Measurements from ENCODE around the gene MMP20. TPM values are rescaled to one million over a fixed set of nuclear protein-coding genes. Genes with fewer than 3 reads are reported as not detected.
A peak's percentile ranks its signal among the peaks of the same experiment; 100 is the strongest.

Gene MMP20
- total and polyA plus RNA-seq, 11 donors = not detected

DNA sequence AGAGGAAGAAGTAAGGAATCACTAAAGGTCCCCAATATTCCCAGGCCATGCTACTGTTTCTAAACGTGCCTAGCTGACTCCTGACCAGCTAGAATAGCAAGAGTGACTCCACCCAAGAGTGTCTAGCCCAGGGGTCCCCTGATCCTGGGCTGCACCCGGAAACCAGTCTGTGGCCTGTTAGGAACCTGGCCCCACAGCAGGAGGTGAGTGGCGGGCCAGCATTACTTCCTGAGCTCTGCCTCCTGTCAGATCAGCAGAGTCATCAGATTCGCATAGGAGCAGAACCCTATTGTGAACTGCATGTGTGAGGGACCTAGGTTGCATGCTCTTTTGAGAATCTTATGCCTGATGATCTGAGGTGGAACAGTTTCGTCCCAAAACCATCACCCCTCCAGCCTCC is 2.0 kb downstream of the MMP20 start:
- H3K4me1 ChIP-seq = no peaks in the 10 kb centered on the region
- H3K27ac ChIP-seq = no peak overlapping the region
- H3K4me3 ChIP-seq = no peak overlapping the region
- TF ChIP-seq, protein P1, sequence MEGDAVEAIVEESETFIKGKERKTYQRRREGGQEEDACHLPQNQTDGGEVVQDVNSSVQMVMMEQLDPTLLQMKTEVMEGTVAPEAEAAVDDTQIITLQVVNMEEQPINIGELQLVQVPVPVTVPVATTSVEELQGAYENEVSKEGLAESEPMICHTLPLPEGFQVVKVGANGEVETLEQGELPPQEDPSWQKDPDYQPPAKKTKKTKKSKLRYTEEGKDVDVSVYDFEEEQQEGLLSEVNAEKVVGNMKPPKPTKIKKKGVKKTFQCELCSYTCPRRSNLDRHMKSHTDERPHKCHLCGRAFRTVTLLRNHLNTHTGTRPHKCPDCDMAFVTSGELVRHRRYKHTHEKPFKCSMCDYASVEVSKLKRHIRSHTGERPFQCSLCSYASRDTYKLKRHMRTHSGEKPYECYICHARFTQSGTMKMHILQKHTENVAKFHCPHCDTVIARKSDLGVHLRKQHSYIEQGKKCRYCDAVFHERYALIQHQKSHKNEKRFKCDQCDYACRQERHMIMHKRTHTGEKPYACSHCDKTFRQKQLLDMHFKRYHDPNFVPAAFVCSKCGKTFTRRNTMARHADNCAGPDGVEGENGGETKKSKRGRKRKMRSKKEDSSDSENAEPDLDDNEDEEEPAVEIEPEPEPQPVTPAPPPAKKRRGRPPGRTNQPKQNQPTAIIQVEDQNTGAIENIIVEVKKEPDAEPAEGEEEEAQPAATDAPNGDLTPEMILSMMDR (IDR thresholded peaks at IDR 0.05) = no peak
- TF ChIP-seq POLR2A (IDR thresholded peaks at IDR 0.05) = no peak
- no peaks in the 10 kb centered on the region for H3K9me3 ChIP-seq
- intact Hi-C loops (cut with DNase I) = no loop called here
- ATAC-seq = no peak
- 72 to 87% (median 82%) methylated on average over 4 to 5 of the region's 5 CpGs for WGBS, 4 donors
- peaks cover 0 to 12% (median 0%) of the 10 kb centered on the region in 9 donors for H3K27me3 ChIP-seq
- no peak for DNase-seq
- H3K36me3 ChIP-seq = no peaks in the 10 kb centered on the region

DNA sequence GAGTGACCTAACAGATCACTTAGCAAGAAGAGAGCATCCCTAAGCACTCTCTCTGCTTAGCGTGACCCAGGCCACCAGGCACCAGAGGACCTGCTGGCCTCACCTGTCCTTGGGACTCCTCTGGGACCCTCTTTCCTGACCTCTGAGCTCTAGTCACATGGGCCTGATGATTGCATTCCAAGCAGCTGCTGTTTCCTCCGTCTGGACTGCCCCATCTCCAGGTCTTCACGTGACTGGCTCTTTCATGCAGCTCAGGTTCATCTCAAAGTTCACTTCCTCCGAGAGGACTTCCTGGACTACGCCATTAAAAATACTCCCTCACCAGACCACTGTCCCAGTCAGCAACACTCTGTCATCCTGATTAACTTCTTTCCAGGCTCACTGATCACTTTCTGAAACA is 2.9 kb downstream of the MMP20 start:
- peaks cover 0 to 7% (median 0%) of the 10 kb centered on the region in 9 donors for H3K27me3 ChIP-seq
- no peaks in the 10 kb centered on the region for H3K9me3 ChIP-seq
- no peaks in the 10 kb centered on the region for H3K36me3 ChIP-seq
- ATAC-seq = no peak
- TF ChIP-seq, protein P1 (IDR thresholded peaks at IDR 0.05) = no peak
- TF ChIP-seq POLR2A (IDR thresholded peaks at IDR 0.05) = no peak
- H3K27ac ChIP-seq = no peak overlapping the region
- no peak overlapping the region for H3K4me3 ChIP-seq
- DNase-seq = no peak
- WGBS, 4 donors = 52 to 64% (median 54%) methylated on average over 5 of the region's 5 CpGs
- intact Hi-C loops (cut with DNase I) = no loop called here
- no peaks in the 10 kb centered on the region for H3K4me1 ChIP-seq

GRCh38 chr11:102620818-102621561 is 4.1 kb downstream of the MMP20 start:
- intact Hi-C loops (cut with DNase I) = no loop called here
- no peak for DNase-seq
- H3K36me3 ChIP-seq = no peaks in the 10 kb centered on the region
- peaks cover 0 to 5% (median 0%) of the 10 kb centered on the region in 9 donors for H3K27me3 ChIP-seq
- 63 to 73% (median 68%) methylated on average over 12 of the region's 12 CpGs for WGBS, 4 donors
- H3K9me3 ChIP-seq = no peaks in the 10 kb centered on the region
- ATAC-seq = peak in 3 of 4 donors; percentile 20 to 75 (median 61)
- no peak overlapping the region for H3K4me3 ChIP-seq
- no peaks in the 10 kb centered on the region for H3K4me1 ChIP-seq
- no peak overlapping the region for H3K27ac ChIP-seq
- TF ChIP-seq, protein P1 (IDR thresholded peaks at IDR 0.05) = no peak
- TF ChIP-seq POLR2A (IDR thresholded peaks at IDR 0.05) = no peak

- ATAC-seq (no peak), DNase-seq (no peak)
- no peak overlapping the region for H3K27ac ChIP-seq
- H3K36me3 ChIP-seq = no peaks in the 10 kb centered on the region
- no peak for TF ChIP-seq POLR2A (IDR thresholded peaks at IDR 0.05)
- TF ChIP-seq, protein P1 (IDR thresholded peaks at IDR 0.05) = no peak
- no peaks in the 10 kb centered on the region for H3K4me1 ChIP-seq
- intact Hi-C loops (cut with DNase I) = no loop called here
- H3K27me3 ChIP-seq = peaks cover 0 to 5% (median 0%) of the 10 kb centered on the region in 9 donors
- H3K4me3 ChIP-seq = no peak overlapping the region
- no peaks in the 10 kb centered on the region for H3K9me3 ChIP-seq
Observed at GRCh38 chr11:102620179-102620578, 5.0 kb downstream of the MMP20 start.

All from heart left ventricle (tissue), 16 donors.